IMR-90 (cell line): ENCODE data around the gene BMPER. TPM values are rescaled to one million over a fixed set of nuclear protein-coding genes. Genes with fewer than 3 reads are reported as not detected.

Source experiments
- ATAC-seq: fragments of 200-7000 bp; cut with Tn5 transposase; 2 replicates; pipeline ENCODE4 v1.9.1; 2020; ENCODE audit warnings: low read depth, mild to moderate bottlenecking, moderate library complexity
- BruUV-seq: library from RNA; stranded (reverse); fragments of 400-500 nt; replicated peaks from 2 replicates; lab custom pipeline; 2021; lab: Mats Ljungman, UMichigan
- CTCF ChIA-PET: fragments of 300-600 bp; formaldehyde crosslinking; extraction: SDS; loops from one replicate; lab custom pipeline; 2021; ENCODE audit warnings: antibody characterized with exemption; lab: Yijun Ruan, JAX
- POLR2A ChIA-PET: fragments of 300-600 bp; sonication (Branson Sonifier 250); formaldehyde crosslinking; loops from one replicate; lab custom pipeline; 2022; ENCODE audit warnings: antibody characterized with exemption; ENCODE audit not compliant: unreplicated experiment; lab: Charles Lee
- DNase-seq: peaks from one replicate; pipeline ENCODE4 v3.0.0; 2013
- H2AFZ ChIP-seq: replicated peaks from 2 replicates; pipeline ENCODE3; 2013; ENCODE audit warnings: low read length, mild to moderate bottlenecking; ENCODE audit not compliant: poor library complexity
- H2AK5ac ChIP-seq: 2 replicates; pipeline ENCODE4 v1.6.1; 2013; ENCODE audit warnings: low read depth, low read length, inconsistent platforms
- H2AK9ac ChIP-seq: replicated peaks from 2 replicates; pipeline ENCODE3; 2013; ENCODE audit warnings: mild to moderate bottlenecking, low read depth, low read length, moderate library complexity; ENCODE audit not compliant: poor library complexity
- H2BK120ac ChIP-seq: 2 replicates; pipeline ENCODE4 v1.6.1; 2013; ENCODE audit warnings: low read depth, low read length, inconsistent platforms
- H2BK15ac ChIP-seq: 3 replicates; pipeline ENCODE4 v1.6.1; 2013; ENCODE audit warnings: low read depth, low read length, inconsistent platforms
- H2BK20ac ChIP-seq: 2 replicates; pipeline ENCODE4 v1.6.1; 2013; ENCODE audit warnings: low read depth, mild to moderate bottlenecking, inconsistent platforms, low read length, moderate library complexity
- H2BK5ac ChIP-seq: 2 replicates; pipeline ENCODE4 v1.6.1; 2013; ENCODE audit warnings: mild to moderate bottlenecking, low read depth, low read length, inconsistent platforms; ENCODE audit not compliant: poor library complexity, severe bottlenecking
- H3K14ac ChIP-seq: replicated peaks from 2 replicates; pipeline ENCODE4 v1.6.1; 2013; ENCODE audit warnings: low read depth, low read length, inconsistent platforms
- H3K18ac ChIP-seq: 2 replicates; pipeline ENCODE4 v1.6.1; 2013; ENCODE audit warnings: low read depth, low read length, control low read depth
- H3K23ac ChIP-seq: 2 replicates; pipeline ENCODE4 v1.6.1; 2013; ENCODE audit warnings: low read depth, low read length, inconsistent platforms
- H3K27ac ChIP-seq: 2 replicates; pipeline ENCODE4 v1.5.1; 2013; ENCODE audit warnings: mild to moderate bottlenecking, control low read depth, low read length; ENCODE audit not compliant: insufficient read depth
- H3K27me3 ChIP-seq: 2 replicates; pipeline ENCODE4 v1.6.1; 2013; ENCODE audit warnings: low read length; ENCODE audit not compliant: control insufficient read depth, insufficient read depth
- H3K36me3 ChIP-seq: 2 replicates; pipeline ENCODE4 v1.6.1; 2013; ENCODE audit warnings: low read length, mixed read lengths; ENCODE audit not compliant: control insufficient read depth, insufficient read depth
- H3K4ac ChIP-seq: 2 replicates; pipeline ENCODE4 v1.6.1; 2013; ENCODE audit warnings: low read depth, low read length, inconsistent platforms
- H3K4me1 ChIP-seq: 2 replicates; pipeline ENCODE4 v1.6.1; 2013; ENCODE audit warnings: low read length, mixed read lengths; ENCODE audit not compliant: control insufficient read depth, insufficient read depth
- H3K4me2 ChIP-seq: 2 replicates; pipeline ENCODE4 v1.6.1; 2013; ENCODE audit warnings: low read depth, mild to moderate bottlenecking, control low read depth, low read length, moderate library complexity
- H3K4me3 ChIP-seq: 2 replicates; pipeline ENCODE4 v1.5.1; 2013; ENCODE audit warnings: low read depth, mild to moderate bottlenecking, control low read depth, low read length, moderate library complexity; ENCODE audit not compliant: insufficient read depth
- H3K56ac ChIP-seq: 2 replicates; pipeline ENCODE4 v1.6.1; 2013; ENCODE audit warnings: low read length, inconsistent platforms; ENCODE audit not compliant: insufficient read depth; ENCODE audit errors: extremely low read depth
- H3K79me1 ChIP-seq, 2 experiments: 2 replicates each; pipeline ENCODE4 v1.6.1; 2013; ENCODE audit warnings: low read length in 2 of 2, inconsistent platforms in 1 of 2, low read depth in 1 of 2
- H3K9ac ChIP-seq: 2 replicates; pipeline ENCODE4 v1.6.1; 2013; ENCODE audit warnings: low read depth, low read length, control low read depth
- H3K9me1 ChIP-seq: 2 replicates; pipeline ENCODE4 v1.6.1; 2013; ENCODE audit warnings: low read length, inconsistent platforms; ENCODE audit not compliant: insufficient read depth
- H3K9me3 ChIP-seq: 2 replicates; pipeline ENCODE4 v1.6.1; 2013; ENCODE audit warnings: low read length; ENCODE audit not compliant: control insufficient read depth, insufficient read depth
- H4K20me1 ChIP-seq: 2 replicates; pipeline ENCODE4 v1.6.1; 2013; ENCODE audit warnings: low read length, inconsistent platforms; ENCODE audit not compliant: insufficient read depth
- H4K5ac ChIP-seq: 2 replicates; pipeline ENCODE4 v1.6.1; 2013; ENCODE audit warnings: mild to moderate bottlenecking, low read depth, low read length, control low read depth
- H4K8ac ChIP-seq, 2 experiments: 2 replicates each; pipeline ENCODE4 v1.6.1; 2013; ENCODE audit warnings: low read depth in 2 of 2, low read length in 2 of 2, control low read depth in 1 of 2, inconsistent platforms in 1 of 2
- H4K91ac ChIP-seq: 2 replicates; pipeline ENCODE4 v1.6.1; 2013; ENCODE audit warnings: low read depth, low read length, inconsistent platforms; ENCODE audit not compliant: insufficient read depth
- BHLHE40 ChIP-seq: fragments of 150-350 bp; IDR thresholded peaks from 2 replicates; pipeline ENCODE4 v1.6.1; 2016; ENCODE audit warnings: mild to moderate bottlenecking, low read depth, low read length
- CEBPB ChIP-seq: IDR thresholded peaks from 2 replicates; pipeline ENCODE4 v1.6.1; 2012; ENCODE audit warnings: low read depth, low read length, improper control_type of control experiment
- CHD1 ChIP-seq: IDR thresholded peaks from 2 replicates; pipeline ENCODE4 v1.6.1; 2012; ENCODE audit warnings: low read depth, low read length, improper control_type of control experiment
- CTCF ChIP-seq: conservative IDR thresholded peaks from 2 replicates; pipeline ENCODE4 v1.5.1; 2012; ENCODE audit warnings: mild to moderate bottlenecking, low read depth, low read length, improper control_type of control experiment
- ELK1 ChIP-seq: fragments of 150-350 bp; IDR thresholded peaks from 2 replicates; pipeline ENCODE4 v1.6.1; 2016; ENCODE audit warnings: low read depth, mild to moderate bottlenecking, low read length, moderate library complexity, borderline replicate concordance
- FOS ChIP-seq: fragments of 150-350 bp; IDR thresholded peaks from 2 replicates; pipeline ENCODE4 v1.6.1; 2016; ENCODE audit warnings: low read depth, low read length
- MAFK ChIP-seq: IDR thresholded peaks from 2 replicates; pipeline ENCODE4 v1.6.1; 2012; ENCODE audit warnings: low read depth, low read length, improper control_type of control experiment
- MAZ ChIP-seq: IDR thresholded peaks from 2 replicates; pipeline ENCODE4 v1.6.1; 2012; ENCODE audit warnings: low read depth, mild to moderate bottlenecking, low read length, improper control_type of control experiment, moderate library complexity, borderline replicate concordance
- MXI1 ChIP-seq: IDR thresholded peaks from 2 replicates; pipeline ENCODE4 v1.6.1; 2012; ENCODE audit warnings: low read depth, mild to moderate bottlenecking, low read length, moderate library complexity, borderline replicate concordance
- NFE2L2 ChIP-seq: fragments of 150-350 bp; IDR thresholded peaks from 2 replicates; pipeline ENCODE4 v1.6.1; 2016; ENCODE audit warnings: low read depth, mild to moderate bottlenecking, low read length
- POLR2A ChIP-seq: IDR thresholded peaks from 2 replicates; pipeline ENCODE4 v1.6.1; 2012; ENCODE audit warnings: mild to moderate bottlenecking, low read depth, low read length
- RAD21 ChIP-seq: IDR thresholded peaks from 2 replicates; pipeline ENCODE4 v1.6.1; 2012; ENCODE audit warnings: low read length, improper control_type of control experiment
- RCOR1 ChIP-seq: IDR thresholded peaks from 2 replicates; pipeline ENCODE4 v1.6.1; 2012; ENCODE audit warnings: mild to moderate bottlenecking, low read length, improper control_type of control experiment; ENCODE audit not compliant: insufficient replicate concordance
- RFX5 ChIP-seq: IDR thresholded peaks from 2 replicates; pipeline ENCODE4 v1.8.0; 2012; ENCODE audit warnings: low read depth, mild to moderate bottlenecking, low read length, moderate library complexity
- SMC3 ChIP-seq: fragments of 150-350 bp; IDR thresholded peaks from 2 replicates; pipeline ENCODE4 v1.6.1; 2016; ENCODE audit warnings: low read depth, mild to moderate bottlenecking, antibody characterized with exemption, low read length, moderate library complexity
- WGBS, 2 experiments: methylation state at CpG; one replicate each; pipeline versions ENCODE4 v1.1.5 to v1.1.7; 2013; ENCODE audit warnings: missing lambda C conversion rate in 2 of 2; ENCODE audit not compliant: insufficient read length in 1 of 2; ENCODE audit errors: extremely low coverage in 2 of 2; 5-methylcytosine and 5-hydroxymethylcytosine counted together
- dilution Hi-C: fragments of 300-500 bp; cut with HindIII; formaldehyde crosslinking; loops from one replicate; pipeline ENCODE4 v1.14.3; 2018; ENCODE audit warnings: low sequenced_read_pairs; ENCODE audit not compliant: unreplicated experiment
- in situ Hi-C: fragments of 300-500 bp; cut with MboI; formaldehyde crosslinking; loops from 3 replicates; pipeline ENCODE4 v1.14.3; 2019; ENCODE audit warnings: low sequenced_read_pairs, inconsistent platforms, mixed read lengths
- intact Hi-C: fragments of 100-400 bp; cut with micrococcal nuclease; formaldehyde crosslinking; loops from 2 replicates; pipeline ENCODE4 v1.10.0; 2022
- polyA plus RNA-seq, 3 experiments: library from polyadenylated mRNA; depleted of rRNA; stranded (reverse); fragments of >200 nt; gene quantifications; 2 replicates each; pipeline ENCODE4 v1.2.3, GENCODE V29; 2012; ENCODE audit warnings: low replicate concordance in 1 of 3
- total RNA-seq: library from RNA; depleted of rRNA; stranded (reverse); fragments of >200 nt; gene quantifications from 2 replicates; pipeline ENCODE4 v1.2.3, GENCODE V29; 2012
- TF ChIP-seq, protein P1 (sequence below): fragments of 150-350 bp; IDR thresholded peaks from 2 replicates; pipeline ENCODE4 v1.6.1; 2017; ENCODE audit warnings: mild to moderate bottlenecking, antibody characterized with exemption, low read length, low read depth

The BMPER gene
- total and polyA plus RNA-seq, 2 of the 4 experiments (the other 2 are of a cell fraction), result 6.2 to 7.9 TPM

- Histone ChIP-seq H4K20me1 (no peaks in the 10 kb centered on the region), H3K9me1 (peaks cover 10% of the 10 kb centered on the region; the same call in 1 of the 2 replicates), H2AFZ (no peak overlapping the region), H3K79me1 (no peaks in the 10 kb centered on the region), H3K14ac (no peak overlapping the region), H3K56ac (no peak overlapping the region), H4K8ac (no peak overlapping the region), H4K91ac (peak overlapping the region; percentile 1; the same call in 1 of the 2 replicates), H3K9me3 (no peaks in the 10 kb centered on the region), H3K27me3 (no peaks in the 10 kb centered on the region), H3K27ac (no peak overlapping the region), H3K23ac (no peak overlapping the region), H3K4me3 (no peak overlapping the region), H2BK120ac (peak overlapping the region; percentile 60; the same call in 1 of the 2 replicates), H2AK9ac (no peak overlapping the region), H2BK5ac (no peak overlapping the region), H2AK5ac (0 out of 2 replicates have a peak overlapping the region, but pooled peaks have one; percentile 29), H2BK20ac (peak overlapping the region; percentile 36; the same call in 1 of the 2 replicates), H2BK15ac (peak overlapping the region; percentile 64; the same call in 1 of the 3 replicates), H3K4me1 (peaks cover 21% of the 10 kb centered on the region), H4K5ac (peak overlapping the region; percentile 33; the same call in 1 of the 2 replicates), H3K18ac (peak overlapping the region; percentile 75), H3K4me2 (no peak overlapping the region), H3K4ac (no peak overlapping the region; the same call in 1 of the 2 replicates), H3K36me3 (no peaks in the 10 kb centered on the region), H3K9ac (no peak overlapping the region)
- WGBS, 2 experiments, result no CpG with 5 or more reads among the region's 2 CpGs
- CTCF ChIA-PET, result no interaction called here
- no peak for ATAC-seq
- TF ChIP-seq MAZ (no peak), RAD21 (no peak), MAFK (no peak), NFE2L2 (no peak), CHD1 (no peak), RCOR1 (no peak), ELK1 (no peak), FOS (no peak), CEBPB (no peak), RFX5 (no peak), BHLHE40 (no peak), SMC3 (no peak), POLR2A (no peak), CTCF (no peak), MXI1 (no peak)
- TF ChIP-seq, protein P1, sequence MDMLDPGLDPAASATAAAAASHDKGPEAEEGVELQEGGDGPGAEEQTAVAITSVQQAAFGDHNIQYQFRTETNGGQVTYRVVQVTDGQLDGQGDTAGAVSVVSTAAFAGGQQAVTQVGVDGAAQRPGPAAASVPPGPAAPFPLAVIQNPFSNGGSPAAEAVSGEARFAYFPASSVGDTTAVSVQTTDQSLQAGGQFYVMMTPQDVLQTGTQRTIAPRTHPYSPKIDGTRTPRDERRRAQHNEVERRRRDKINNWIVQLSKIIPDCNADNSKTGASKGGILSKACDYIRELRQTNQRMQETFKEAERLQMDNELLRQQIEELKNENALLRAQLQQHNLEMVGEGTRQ, result no peak
- POLR2A ChIA-PET, result no interaction called here
- in situ Hi-C loops, result loop anchor here (25.0 kb wide), 1 partner anchor 920 kb away; no protein-coding TSS in a partner anchor
- DNase-seq, result no peak
- dilution Hi-C loops, result no loop called here
- intact Hi-C loops, result loop anchor here (5.0 kb wide), 1 partner anchor 175 kb away; no protein-coding TSS in a partner anchor
- no TSS peak for BruUV-seq
These were observed 251.8 kb downstream of the BMPER start for GRCh38 chr7:34157137-34157536.
